DMS53 (cell line): ENCODE results near the gene KIF26B.
"Not testable (repeated sequence)": the region's sequence is repeated elsewhere in the genome, so short reads cannot be mapped to it uniquely, and the experiment has no call there.

Experiments
- DNase-seq: peaks from one replicate; lab custom pipeline; 2025; lab: John Stamatoyannopoulos, UW

KIF26B gene

GRCh38 chr1:245684571-245684970, 529.8 kb downstream of the KIF26B start:
- no peak for DNase-seq

- no peak for DNase-seq
Observed at GRCh38 chr1:245685111-245685810, 530.5 kb downstream of the KIF26B start.

GRCh38 chr1:245686006-245686405, 531.2 kb downstream of the KIF26B start:
- no peak for DNase-seq

GRCh38 chr1:245686446-245687030, 531.8 kb downstream of the KIF26B start:
- DNase-seq, result no peak

- DNase-seq, result peak; percentile 15
Observed at GRCh38 chr1:245687152-245687635, 532.4 kb downstream of the KIF26B start.

- peak; percentile 58 for DNase-seq
Observed at GRCh38 chr1:245687636-245688535, 533.1 kb downstream of the KIF26B start.

GRCh38 chr1:245688536-245689453, 534.0 kb downstream of the KIF26B start:
- DNase-seq, result no peak

GRCh38 chr1:245690156-245690690, 535.4 kb downstream of the KIF26B start:
- DNase-seq, result no peak

GRCh38 chr1:245690946-245691541, 536.3 kb downstream of the KIF26B start:
- no peak for DNase-seq

- no peak for DNase-seq
Observed at GRCh38 chr1:245691897-245692296, 537.1 kb downstream of the KIF26B start.

- DNase-seq, result no peak
Observed at GRCh38 chr1:245692318-245692717, 537.5 kb downstream of the KIF26B start.

GRCh38 chr1:245693116-245693793, 538.5 kb downstream of the KIF26B start:
- DNase-seq, result no peak

- no peak for DNase-seq
Observed at GRCh38 chr1:245693941-245694752, 539.4 kb downstream of the KIF26B start.

GRCh38 chr1:245694753-245695195, 540.0 kb downstream of the KIF26B start:
- DNase-seq, result no peak

GRCh38 chr1:245695211-245695610, 540.4 kb downstream of the KIF26B start:
- no peak for DNase-seq

GRCh38 chr1:245695701-245696100, 540.9 kb downstream of the KIF26B start:
- not testable (repeated sequence) for DNase-seq

- DNase-seq, result no peak
Observed at GRCh38 chr1:245698116-245698515, 543.3 kb downstream of the KIF26B start.

GRCh38 chr1:245698860-245699259, 544.1 kb downstream of the KIF26B start:
- DNase-seq, result peak; percentile 51

- no peak for DNase-seq
Observed at GRCh38 chr1:245700631-245701030, 545.8 kb downstream of the KIF26B start.
